Left lung (tissue), 10 donors: Measurements from ENCODE around the gene LSP1. TPM values are rescaled to one million over a fixed set of nuclear protein-coding genes. Genes with fewer than 3 reads are reported as not detected.
A peak's percentile ranks its signal among the peaks of the same experiment; 100 is the strongest.
"Not testable (repeated sequence)": the region's sequence is repeated elsewhere in the genome, so short reads cannot be mapped to it uniquely, and the experiment has no call there.

ENCODE experiments used
- ATAC-seq: fragments of 200-7000 bp; cut with Tn5 transposase; one replicate; pipeline ENCODE4 v1.9.1; 2020; ENCODE audit warnings: moderate library complexity
- DNase-seq, 4 donors: peaks; one replicate each; pipeline ENCODE4 v3.0.0-alpha.2; 2013 to 2020
- H3K27ac ChIP-seq, 2 donors: fragments of 200-600 bp; sonication (generic) in 1 of 2; one replicate each; pipeline versions ENCODE4 v1.5.0 to v1.8.0; 2020 to 2021
- H3K27me3 ChIP-seq, 2 donors: fragments of 200-600 bp; sonication (generic) in 1 of 2; one replicate each; pipeline versions ENCODE4 v1.5.0 to v1.8.0; 2020 to 2021
- H3K36me3 ChIP-seq, 2 donors: fragments of 200-600 bp; sonication (generic) in 1 of 2; one replicate each; pipeline versions ENCODE4 v1.5.0 to v1.8.0; 2020 to 2021
- H3K4me1 ChIP-seq, 2 donors: fragments of 200-600 bp; one replicate each; pipeline ENCODE4 v1.8.0; 2021
- H3K4me3 ChIP-seq, 2 donors: fragments of 200-600 bp; sonication (generic) in 1 of 2; one replicate each; pipeline versions ENCODE4 v1.5.0 to v1.8.0; 2020 to 2021; ENCODE audit warnings: mild to moderate bottlenecking in 1 of 2
- H3K9me3 ChIP-seq, 2 donors: fragments of 200-600 bp; sonication (generic) in 1 of 2; one replicate each; pipeline versions ENCODE4 v1.5.0 to v1.8.0; 2020 to 2021
- intact Hi-C, 2 donors: fragments of 100-400 bp; cut with DNase I; formaldehyde crosslinking; loops; one replicate each; pipeline versions ENCODE4 v1.11.2 to v1.14.2; 2022
- polyA plus RNA-seq, 6 donors: library from polyadenylated mRNA; unstranded; fragments of 120-200 nt; gene quantifications; one replicate each; pipeline ENCODE4 v1.2.1, GENCODE V29; 2013; ENCODE audit not compliant: insufficient read length in 6 of 6
- total RNA-seq, 2 donors: library from RNA; stranded (reverse); fragmentation: NEBNext Ultra II Directional; extraction: Animal tissue kit (Norgen Biotek cat#: 25700); gene quantifications; one replicate each; pipeline ENCODE4 v1.2.1, GENCODE V29; 2021
- TF ChIP-seq, protein P1 (sequence below), 2 donors: fragments of 200-600 bp; sonication (generic) in 1 of 2; IDR thresholded peaks; one replicate each; pipeline versions ENCODE4 v1.5.0 to v1.8.0; 2021; ENCODE audit warnings: antibody characterized with exemption in 2 of 2
- donor health status: DM: no; HTN: yes; CAD: no.
- donor health status: DM: no; HTN: no; CAD: no.

Gene LSP1
- total and polyA plus RNA-seq, 8 donors, result 5.9 to 76.6 (median 7.5) TPM

DNA sequence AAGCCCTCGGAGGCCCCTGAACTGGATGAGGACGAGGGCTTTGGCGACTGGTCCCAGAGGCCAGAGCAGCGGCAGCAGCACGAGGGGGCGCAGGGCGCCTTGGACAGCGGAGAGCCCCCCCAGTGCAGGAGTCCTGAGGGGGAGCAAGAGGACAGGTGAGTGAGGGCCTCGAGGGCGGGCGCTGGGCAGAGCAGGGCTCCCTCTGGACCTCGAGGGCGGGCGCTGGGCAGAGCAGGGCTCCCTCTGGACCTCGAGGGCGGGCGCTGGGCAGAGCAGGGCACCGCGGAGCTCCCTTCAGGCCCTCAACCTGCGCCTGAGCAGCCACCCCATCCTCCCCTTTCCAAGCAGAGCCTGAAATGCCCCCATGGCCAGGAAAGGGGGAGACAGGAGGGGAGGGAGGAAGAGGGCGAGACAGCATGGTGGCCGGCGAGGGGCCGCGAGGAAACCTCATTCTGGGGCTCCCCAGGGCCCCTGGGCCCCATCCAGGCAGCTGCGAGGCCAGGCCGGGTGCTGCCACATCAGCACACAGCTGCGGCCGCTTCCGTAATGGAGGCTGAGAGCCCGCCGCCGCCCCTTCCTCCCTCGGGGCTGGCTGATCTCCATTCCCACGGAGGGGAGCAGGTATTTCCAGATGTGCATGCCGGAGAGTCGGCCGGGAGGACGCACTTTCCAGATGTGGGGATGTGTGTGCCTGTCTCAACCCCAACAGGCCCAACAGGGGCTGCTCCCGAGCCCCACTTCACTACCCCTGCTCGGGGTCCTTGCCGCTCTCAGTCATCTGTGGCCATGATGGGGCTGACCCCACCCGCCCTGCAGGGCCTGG is 28.8 kb downstream of the LSP1 start:
- peaks cover 0 to 9% of the 10 kb centered on the region in 2 donors for H3K27me3 ChIP-seq
- intact Hi-C loops, result no loop called here
- TF ChIP-seq, protein P1, sequence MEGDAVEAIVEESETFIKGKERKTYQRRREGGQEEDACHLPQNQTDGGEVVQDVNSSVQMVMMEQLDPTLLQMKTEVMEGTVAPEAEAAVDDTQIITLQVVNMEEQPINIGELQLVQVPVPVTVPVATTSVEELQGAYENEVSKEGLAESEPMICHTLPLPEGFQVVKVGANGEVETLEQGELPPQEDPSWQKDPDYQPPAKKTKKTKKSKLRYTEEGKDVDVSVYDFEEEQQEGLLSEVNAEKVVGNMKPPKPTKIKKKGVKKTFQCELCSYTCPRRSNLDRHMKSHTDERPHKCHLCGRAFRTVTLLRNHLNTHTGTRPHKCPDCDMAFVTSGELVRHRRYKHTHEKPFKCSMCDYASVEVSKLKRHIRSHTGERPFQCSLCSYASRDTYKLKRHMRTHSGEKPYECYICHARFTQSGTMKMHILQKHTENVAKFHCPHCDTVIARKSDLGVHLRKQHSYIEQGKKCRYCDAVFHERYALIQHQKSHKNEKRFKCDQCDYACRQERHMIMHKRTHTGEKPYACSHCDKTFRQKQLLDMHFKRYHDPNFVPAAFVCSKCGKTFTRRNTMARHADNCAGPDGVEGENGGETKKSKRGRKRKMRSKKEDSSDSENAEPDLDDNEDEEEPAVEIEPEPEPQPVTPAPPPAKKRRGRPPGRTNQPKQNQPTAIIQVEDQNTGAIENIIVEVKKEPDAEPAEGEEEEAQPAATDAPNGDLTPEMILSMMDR (IDR thresholded peaks at IDR 0.05), result no peak
- peaks cover 0 to 42% of the 10 kb centered on the region in 2 donors for H3K36me3 ChIP-seq
- no peak for ATAC-seq
- H3K4me1 ChIP-seq, result peaks cover 2 to 33% of the 10 kb centered on the region in 2 donors
- H3K9me3 ChIP-seq, result no peaks in the 10 kb centered on the region
- DNase-seq, result peak in 2 of 4 donors; percentile 32 to 84
- no peak overlapping the region for H3K27ac ChIP-seq
- no peak overlapping the region for H3K4me3 ChIP-seq

DNA sequence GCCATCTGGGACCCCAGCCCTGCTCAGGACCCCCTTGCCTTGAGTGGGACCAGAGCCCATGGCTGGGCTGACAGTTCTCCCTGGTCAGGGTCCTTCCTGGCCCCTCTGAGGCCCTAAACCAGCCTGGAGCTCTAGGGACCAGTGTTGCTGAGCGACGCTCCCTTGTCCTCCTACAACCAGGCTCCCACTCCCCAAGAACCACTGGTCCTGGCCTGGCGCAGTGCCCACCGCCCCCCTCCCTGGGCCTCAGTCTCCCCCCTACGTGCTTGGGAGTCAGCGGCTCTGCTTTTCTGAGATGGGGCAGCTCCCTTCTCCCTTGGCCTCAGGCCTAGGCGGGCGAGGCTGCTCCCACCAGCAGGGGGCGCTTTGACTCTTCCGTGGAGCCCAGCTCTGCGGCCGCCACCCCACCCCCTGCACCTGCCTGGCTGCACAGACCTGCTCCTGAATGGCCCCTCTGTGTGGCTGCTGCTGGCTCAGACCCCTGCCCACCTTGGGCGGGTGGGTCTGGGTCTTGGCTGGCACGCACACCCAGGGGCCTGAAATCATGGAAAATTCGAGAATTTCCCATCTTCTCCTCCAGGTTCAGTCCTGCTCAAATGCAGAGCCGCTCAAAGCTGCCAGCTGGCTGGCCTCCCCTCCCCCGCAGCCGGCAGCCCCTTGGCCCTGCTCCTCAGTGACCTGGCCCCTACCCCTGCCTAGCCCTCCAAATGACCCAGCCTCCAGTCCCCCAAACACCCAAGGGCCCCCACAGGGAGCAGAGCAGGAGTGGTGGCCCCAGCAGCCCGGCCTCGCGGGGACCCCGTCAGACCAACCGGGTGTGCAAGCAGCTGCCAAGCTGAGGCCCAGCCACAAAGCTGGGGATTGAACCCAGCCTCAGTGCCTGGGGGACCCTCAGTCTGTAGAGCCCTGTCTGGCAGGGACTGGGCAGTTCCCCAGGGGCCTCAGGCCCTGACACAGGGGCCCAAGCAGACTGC is 29.7 kb downstream of the LSP1 start:
- no peak overlapping the region for H3K4me3 ChIP-seq
- ATAC-seq (peak; percentile 93), DNase-seq (peak; percentile 75 to 95 (median 84))
- peaks cover 0 to 9% of the 10 kb centered on the region in 2 donors for H3K27me3 ChIP-seq
- H3K9me3 ChIP-seq, result no peaks in the 10 kb centered on the region
- H3K27ac ChIP-seq, result no peak overlapping the region
- intact Hi-C loops, result no loop called here
- TF ChIP-seq, protein P1 (IDR thresholded peaks at IDR 0.05), result peak; percentile 83 to 97
- peaks cover 0 to 51% of the 10 kb centered on the region in 2 donors for H3K36me3 ChIP-seq
- H3K4me1 ChIP-seq, result peaks cover 0 to 25% of the 10 kb centered on the region in 2 donors

DNA sequence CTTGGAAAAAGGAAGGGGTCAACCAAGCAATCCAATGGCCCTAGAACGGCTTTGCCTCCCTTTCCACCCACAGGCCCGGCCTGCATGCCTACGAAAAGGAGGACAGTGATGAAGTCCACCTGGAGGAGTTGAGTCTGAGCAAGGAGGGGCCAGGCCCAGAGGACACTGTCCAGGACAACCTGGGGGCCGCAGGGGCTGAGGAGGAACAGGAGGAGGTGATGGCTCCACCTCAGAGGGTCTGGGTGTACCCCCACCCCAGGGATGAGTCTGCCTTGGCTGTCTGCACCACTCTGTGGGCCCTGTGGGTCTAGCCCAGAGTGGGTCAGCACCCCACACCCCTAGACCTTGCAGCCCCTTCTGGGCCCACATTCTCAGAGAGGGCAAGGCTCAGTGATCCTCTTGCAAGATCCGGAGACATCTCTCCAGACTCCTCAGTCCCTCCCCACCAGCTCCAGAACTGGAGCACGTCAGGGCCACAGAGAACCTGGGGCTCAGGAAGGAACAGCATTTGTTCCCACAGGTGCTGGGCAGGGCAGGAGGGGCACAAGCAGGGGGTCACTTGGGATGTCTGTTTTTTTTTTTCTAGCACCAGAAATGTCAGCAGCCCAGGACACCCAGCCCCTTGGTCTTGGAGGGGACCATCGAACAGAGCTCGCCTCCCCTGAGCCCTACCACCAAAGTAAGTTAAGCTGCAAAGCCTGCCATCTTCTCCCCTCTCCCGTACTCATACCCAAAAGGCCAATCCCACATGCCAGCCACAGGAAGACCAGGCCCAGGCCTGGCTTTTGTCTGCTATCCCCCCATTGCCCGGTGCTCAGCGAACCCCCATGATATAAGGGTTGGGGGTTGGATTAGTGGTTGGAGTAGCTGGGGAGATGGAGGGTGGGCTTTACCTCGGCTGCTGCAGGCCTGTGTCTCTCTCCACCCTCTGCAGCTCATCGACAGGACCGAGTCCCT is 30.7 kb downstream of the LSP1 start:
- Histone ChIP-seq H3K27ac (no peak overlapping the region), H3K4me1 (peaks cover 0 to 31% of the 10 kb centered on the region in 2 donors), H3K27me3 (peaks cover 0 to 9% of the 10 kb centered on the region in 2 donors), H3K36me3 (peaks cover 0 to 62% of the 10 kb centered on the region in 2 donors), H3K4me3 (no peak overlapping the region), H3K9me3 (no peaks in the 10 kb centered on the region)
- intact Hi-C loops, result no loop called here
- DNase-seq (peak in 1 of 4 donors; percentile 58), ATAC-seq (no peak)
- TF ChIP-seq, protein P1 (IDR thresholded peaks at IDR 0.05), result no peak

DNA sequence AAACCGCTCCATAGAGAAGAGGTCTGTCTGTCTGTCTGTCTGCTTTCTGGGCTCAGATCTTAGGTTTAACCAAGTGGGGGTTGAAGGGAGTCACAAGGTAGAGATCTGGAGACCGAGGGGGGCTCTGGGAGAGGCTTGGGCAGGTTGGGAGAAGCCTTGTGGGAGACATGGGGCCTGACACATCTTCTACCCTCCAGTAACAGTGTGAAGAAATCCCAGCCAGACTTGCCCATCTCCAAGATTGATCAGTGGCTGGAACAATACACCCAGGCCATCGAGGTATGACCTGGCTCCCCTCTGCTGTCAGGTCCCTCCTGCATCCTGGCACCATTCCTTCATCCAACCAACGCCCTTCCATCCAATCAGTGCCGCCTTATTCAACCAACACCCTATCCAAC is 31.4 kb downstream of the LSP1 start:
- ATAC-seq, result no peak

DNA sequence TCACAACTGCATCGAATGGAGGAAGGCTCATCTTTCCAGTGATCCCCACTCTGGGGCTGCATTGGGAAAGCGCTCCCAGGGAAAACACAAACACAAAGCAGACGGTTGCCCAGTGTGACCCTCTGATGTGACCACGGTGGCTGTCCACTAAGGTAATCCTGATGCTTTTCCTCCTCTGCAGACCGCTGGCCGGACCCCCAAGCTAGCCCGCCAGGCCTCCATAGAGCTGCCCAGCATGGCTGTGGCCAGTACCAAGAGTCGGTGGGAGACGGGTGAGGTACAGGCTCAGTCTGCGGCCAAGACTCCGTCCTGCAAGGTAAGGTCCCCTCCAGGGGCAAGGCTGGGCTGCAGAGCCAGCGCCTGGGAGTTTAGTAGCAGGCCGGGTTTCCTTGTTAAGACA is 33.7 kb downstream of the LSP1 start:
- Histone ChIP-seq H3K4me1 (peaks cover 0 to 35% of the 10 kb centered on the region in 2 donors), H3K27me3 (peaks cover 0 to 37% of the 10 kb centered on the region in 2 donors), H3K36me3 (peaks cover 0 to 71% of the 10 kb centered on the region in 2 donors)
- H3K4me3 ChIP-seq, H3K27ac ChIP-seq, H3K9me3 ChIP-seq, ATAC-seq: not testable (repeated sequence)
- DNase-seq, result peak in 1 of 4 donors; percentile 32
- intact Hi-C loops, result loop anchor here in 1 of 2 donors (5.0 kb wide), 1 partner anchor 266 kb away; no protein-coding TSS in a partner anchor

More for the DNA sequence above, 31.4 kb downstream of the LSP1 start:
- Histone ChIP-seq H3K4me1 (peaks cover 0 to 37% of the 10 kb centered on the region in 2 donors), H3K4me3 (no peak overlapping the region), H3K27me3 (peaks cover 0 to 16% of the 10 kb centered on the region in 2 donors), H3K36me3 (peaks cover 0 to 69% of the 10 kb centered on the region in 2 donors), H3K9me3 (no peaks in the 10 kb centered on the region), H3K27ac (no peak overlapping the region)
- TF ChIP-seq, protein P1 (IDR thresholded peaks at IDR 0.05), result no peak
- intact Hi-C loops, result no loop called here
- no peak for DNase-seq
